ENCODE data around the gene RRAGC. TPM values are rescaled to one million over a fixed set of nuclear protein-coding genes. Genes with fewer than 3 reads are reported as not detected.

RRAGC gene
- total and polyA plus RNA-seq, 2 donors (not counting 3 experiments of a cell fraction or from before 2014, with no cell fraction given): 24.1 to 40.1 TPM

GRCh38 chr1:38820860-38821259 is 38.7 kb downstream of the RRAGC start:
- dilution Hi-C loops (cut with MboI; ENCODE audit: extremely low pct_ligation_motif_present, low sequenced_read_pairs): no loop called here

More at GRCh38 chr1:38820860-38821259, 38.7 kb downstream of the RRAGC start:
- no peak overlapping the region for H3K4me2 ChIP-seq (ENCODE audit: insufficient read depth, low read length)
- H3K27me3 ChIP-seq (ENCODE audit: control insufficient read depth in 2 of 2, insufficient read depth in 2 of 2, low read length in 2 of 2): peaks cover 30 to 55% of the 10 kb centered on the region in 2 experiments
- H3K79me2 ChIP-seq (ENCODE audit: control insufficient read depth, insufficient read depth, low read length): no peaks in the 10 kb centered on the region
- FAIRE-seq: no peak
- no peak for TF ChIP-seq GATA2 (IDR thresholded peaks at IDR 0.05; ENCODE audit: insufficient read depth, insufficient read length, low read depth, low read length)
- no peak for TF ChIP-seq POLR2AphosphoS5 (IDR thresholded peaks at IDR 0.05; ENCODE audit: insufficient read depth, low read depth, low read length)
- no peak for TF ChIP-seq JUN (IDR thresholded peaks at IDR 0.05; ENCODE audit: borderline replicate concordance, insufficient read depth, insufficient read length, low read depth)
- no peak for TF ChIP-seq MYC (IDR thresholded peaks at IDR 0.05; ENCODE audit: low read depth, low read length)
- no peak for TF ChIP-seq POLR2A (IDR thresholded peaks at IDR 0.05; ENCODE audit: low read depth, low read length)
- no peak for TF ChIP-seq EZH2 (IDR thresholded peaks at IDR 0.05; ENCODE audit: borderline replicate concordance, low read depth, low read length, severe bottlenecking)
- TF ChIP-seq CTCF (IDR thresholded peaks at IDR 0.05; ENCODE audit: extremely low read depth in 1 of 2, insufficient read depth in 1 of 2, low read depth in 1 of 2, low read length in 2 of 2): no peak
- no peak for TF ChIP-seq FOS (IDR thresholded peaks at IDR 0.05; ENCODE audit: borderline replicate concordance, insufficient read depth, low read length)
- TF ChIP-seq MAX (IDR thresholded peaks at IDR 0.05; ENCODE audit: insufficient read depth, insufficient read length): no peak
- no peaks in the 10 kb centered on the region for H4K20me1 ChIP-seq (replicated peaks; ENCODE audit: control insufficient read depth, extremely low read depth, insufficient read depth, low read length)
- H3K27ac ChIP-seq (ENCODE audit: insufficient read depth, low read depth, low read length): no peak overlapping the region
- no peaks in the 10 kb centered on the region for H3K9me3 ChIP-seq (replicated peaks; ENCODE audit: control insufficient read depth, insufficient read depth, low read length)
- H3K4me3 ChIP-seq (replicated peaks in 1 of 3; ENCODE audit: insufficient read depth in 1 of 3, low read depth in 1 of 3, low read length in 3 of 3): no peak overlapping the region
- no peak overlapping the region for H2AFZ ChIP-seq (ENCODE audit: low read depth, low read length)
- intact Hi-C loops (cut with micrococcal nuclease): no loop called here
- no peaks in the 10 kb centered on the region for H3K36me3 ChIP-seq (ENCODE audit: control insufficient read depth in 2 of 2, extremely low read depth in 1 of 2, insufficient read depth in 2 of 2, low read length in 2 of 2)
- no peak overlapping the region for H3K9ac ChIP-seq (replicated peaks; ENCODE audit: extremely low read depth, insufficient read depth, low read length)
- BruUV-seq (replicated peaks): no TSS peak
- H3K9me1 ChIP-seq (replicated peaks; ENCODE audit: control insufficient read depth, extremely low read depth, insufficient read depth, low read length): no peaks in the 10 kb centered on the region
- ChIA-PET CTCF (interaction anchor here (3.8 to 4.0 kb wide), 2 partner anchors 14 to 212 kb away, joined by 15 to 27 read pairs; no protein-coding TSS in a partner anchor), POLR2A (no interaction called here)
- peaks cover 4% of the 10 kb centered on the region for H3K4me1 ChIP-seq (ENCODE audit: control insufficient read depth, extremely low read depth, insufficient read depth, low read length)
- no peak for DNase-seq (ENCODE audit: low read depth, low spot score)

All from endothelial cell of umbilical vein (primary cell).